HepG2 (cell line): Measurements from ENCODE around the gene COX6A2. TPM values are rescaled to one million over a fixed set of nuclear protein-coding genes. Genes with fewer than 3 reads are reported as not detected.

Source experiments
- ATAC-seq: fragments of 200-7000 bp; cut with Tn5 transposase; 3 replicates; pipeline ENCODE4 v1.9.1; 2020; ENCODE audit warnings: mild to moderate bottlenecking, moderate library complexity
- BruUV-seq: library from RNA; stranded (reverse); fragments of 400-500 nt; replicated peaks from 2 replicates; lab custom pipeline; 2021; lab: Mats Ljungman, UMichigan
- CTCF ChIA-PET: fragments of 300-600 bp; formaldehyde crosslinking; extraction: SDS; loops from one replicate; lab custom pipeline; 2021; ENCODE audit warnings: low total read pairs, inconsistent platforms, low intra/inter-chr PET ratio; lab: Yijun Ruan, JAX
- POLR2A ChIA-PET: fragments of 350-600 bp; sonication (Branson Sonifier 250); formaldehyde crosslinking; loops from one replicate; lab custom pipeline; 2020; ENCODE audit warnings: antibody characterized with exemption, inconsistent platforms; lab: Yijun Ruan, JAX
- DNase-seq: peaks from one replicate; pipeline ENCODE4 v3.0.0-alpha.2; 2015; ENCODE audit warnings: low spot score
- FAIRE-seq: peaks from 3 replicates; lab custom pipeline; 2011; peaks lifted over from hg19 to GRCh38; lab: Jason Lieb, UNC
- H2AFZ ChIP-seq: one replicate; pipeline ENCODE4 v1.6.1; 2011; ENCODE audit warnings: low read length, inconsistent platforms
- H3K27ac ChIP-seq: fragments of 300-600 bp; 3 replicates; pipeline ENCODE4 v1.8.0; 2011; ENCODE audit warnings: mixed run types, mild to moderate bottlenecking, mixed read lengths, low read length, inconsistent platforms; ENCODE audit not compliant: insufficient read depth; ENCODE audit errors: extremely low read length
- H3K27me3 ChIP-seq, 2 experiments: fragments of 200-600 bp in 1 of 2; 2 replicates in 1 of 2; 3 replicates in 1 of 2; pipeline versions ENCODE4 v1.6.0 to v1.8.0; 2011; ENCODE audit warnings: low read length in 2 of 2, mild to moderate bottlenecking in 2 of 2, moderate library complexity in 2 of 2, inconsistent platforms in 1 of 2; ENCODE audit not compliant: insufficient read depth in 2 of 2, control insufficient read depth in 1 of 2
- H3K36me3 ChIP-seq, 2 experiments: fragments of 200-600 bp in 1 of 2; replicated peaks in 1 of 2; 2 replicates in 1 of 2; 3 replicates in 1 of 2; pipeline versions ENCODE4 v1.5.1 to v1.8.0; 2011; ENCODE audit warnings: low read length in 2 of 2, inconsistent platforms in 1 of 2; ENCODE audit not compliant: insufficient read depth in 2 of 2, control insufficient read depth in 1 of 2
- H3K4me1 ChIP-seq: 2 replicates; pipeline ENCODE4 v1.5.1; 2012; ENCODE audit warnings: low read length, inconsistent platforms; ENCODE audit not compliant: insufficient read depth
- H3K4me2 ChIP-seq: 2 replicates; pipeline ENCODE4 v1.6.0; 2011; ENCODE audit warnings: low read depth, low read length, inconsistent platforms
- H3K4me3 ChIP-seq, 3 experiments: fragments of 200-600 bp in 1 of 3; sonication (generic), shearing (Covaris generic) in 1 of 3; replicated peaks in 1 of 3; 2 replicates each; pipeline ENCODE4 v1.5.1; 2011 to 2016; ENCODE audit warnings: low read length in 3 of 3, inconsistent platforms in 2 of 3, low read depth in 2 of 3, mild to moderate bottlenecking in 2 of 3, control low read depth in 1 of 3, mixed read lengths in 1 of 3; ENCODE audit not compliant: insufficient read depth in 1 of 3
- H3K79me2 ChIP-seq: one replicate; pipeline ENCODE4 v1.6.1; 2011; ENCODE audit warnings: low read length, inconsistent platforms; ENCODE audit not compliant: insufficient read depth
- H3K9ac ChIP-seq: 2 replicates; pipeline ENCODE4 v1.6.0; 2011; ENCODE audit warnings: mild to moderate bottlenecking, low read depth, low read length, inconsistent platforms; ENCODE audit not compliant: insufficient read depth
- H3K9me3 ChIP-seq: 2 replicates; pipeline ENCODE4 v1.5.1; 2012; ENCODE audit warnings: mild to moderate bottlenecking, low read length
- H4K20me1 ChIP-seq: 2 replicates; pipeline ENCODE4 v1.6.0; 2011; ENCODE audit warnings: inconsistent platforms, mild to moderate bottlenecking, low read length, moderate library complexity; ENCODE audit not compliant: insufficient read depth
- FOXK1 ChIP-seq: sonication (generic); formaldehyde crosslinking; IDR thresholded peaks from 2 replicates; pipeline ENCODE4 v1.4.0; 2020; ENCODE audit warnings: low read depth, missing genetic modification reagents, borderline replicate concordance
- GLI4 ChIP-seq: sonication (generic); formaldehyde crosslinking; IDR thresholded peaks from 2 replicates; pipeline ENCODE4 v1.5.1; 2020; ENCODE audit warnings: missing genetic modification reagents, mild to moderate bottlenecking, moderate library complexity, borderline replicate concordance
- NFYB ChIP-seq: sonication (generic); formaldehyde crosslinking; IDR thresholded peaks from 2 replicates; pipeline ENCODE4 v1.4.0; 2020; ENCODE audit warnings: missing genetic modification reagents
- SAP130 ChIP-seq: IDR thresholded peaks from 2 replicates; pipeline ENCODE4 v1.6.1; 2016; ENCODE audit warnings: low read depth
- ZFP1 ChIP-seq: IDR thresholded peaks from 2 replicates; pipeline ENCODE4 v1.6.1; 2016
- ZIK1 ChIP-seq: sonication (generic); formaldehyde crosslinking; IDR thresholded peaks from 2 replicates; pipeline ENCODE4 v1.5.0; 2020; ENCODE audit warnings: mild to moderate bottlenecking, low read depth, missing genetic modification reagents, borderline replicate concordance
- ZMAT5 ChIP-seq: sonication (generic); formaldehyde crosslinking; IDR thresholded peaks from 2 replicates; pipeline ENCODE4 v1.5.0; 2020; ENCODE audit warnings: mild to moderate bottlenecking, low read depth, missing genetic modification reagents, borderline replicate concordance
- ZNF17 ChIP-seq: sonication (generic); formaldehyde crosslinking; IDR thresholded peaks from 2 replicates; pipeline ENCODE4 v1.5.0; 2020; ENCODE audit warnings: mild to moderate bottlenecking, missing genetic modification reagents
- ZNF326 ChIP-seq: sonication (generic); formaldehyde crosslinking; IDR thresholded peaks from 2 replicates; pipeline ENCODE4 v1.4.0; 2020; ENCODE audit warnings: missing genetic modification reagents, borderline replicate concordance
- ZNF329 ChIP-seq: sonication (generic); formaldehyde crosslinking; IDR thresholded peaks from 2 replicates; pipeline ENCODE4 v1.9.0; 2021; ENCODE audit warnings: low read depth, mild to moderate bottlenecking, missing genetic modification reagents
- ZNF432 ChIP-seq: sonication (generic); formaldehyde crosslinking; IDR thresholded peaks from 2 replicates; pipeline ENCODE4 v1.5.0; 2020; ENCODE audit warnings: missing genetic modification reagents, mild to moderate bottlenecking, borderline replicate concordance
- ZNF556 ChIP-seq: sonication (generic); formaldehyde crosslinking; IDR thresholded peaks from 2 replicates; pipeline ENCODE4 v1.4.0; 2020; ENCODE audit warnings: mild to moderate bottlenecking, missing genetic modification reagents, borderline replicate concordance
- ZNF839 ChIP-seq: sonication (generic); formaldehyde crosslinking; IDR thresholded peaks from 2 replicates; pipeline ENCODE4 v1.4.0; 2020; ENCODE audit warnings: missing genetic modification reagents, mild to moderate bottlenecking, borderline replicate concordance
- ZSCAN12 ChIP-seq: sonication (generic); formaldehyde crosslinking; IDR thresholded peaks from 2 replicates; pipeline ENCODE4 v1.9.0; 2021; ENCODE audit warnings: mild to moderate bottlenecking, missing genetic modification reagents
- WGBS: methylation state at CpG from one replicate; pipeline ENCODE4 v1.1.6; 2017; ENCODE audit warnings: low lambda C conversion rate; 5-methylcytosine and 5-hydroxymethylcytosine counted together
- in situ Hi-C: cut with HindIII; loops from 2 replicates; pipeline ENCODE4 v1.10.0; 2017; ENCODE audit warnings: low pct_unique_long_range_greater_than_20kb; ENCODE audit not compliant: extremely low pct_ligation_motif_present
- intact Hi-C: fragments of 100-400 bp; cut with micrococcal nuclease; formaldehyde crosslinking; loops from one replicate; pipeline ENCODE4 v1.10.0; 2022; ENCODE audit not compliant: unreplicated experiment
- polyA plus RNA-seq, 8 experiments: library from polyadenylated mRNA; depleted of rRNA in 3 of 8; stranded (reverse) in 7 of 8; unstranded in 1 of 8; fragments of >200 nt; fragmentation: Illumina TruSeq in 4 of 8; extraction: Trizol in 4 of 8; gene quantifications; 2 replicates each; pipeline versions ENCODE4 v1.2.1 to v1.2.3, GENCODE V29; 2011 to 2016; ENCODE audit warnings: low read depth in 4 of 8, missing spikeins in 1 of 8, mixed read lengths in 1 of 8; ENCODE audit not compliant: insufficient read depth in 1 of 8
- total RNA-seq, 5 experiments: library from RNA; depleted of rRNA; stranded (reverse); fragments of >200 nt; fragmentation: Illumina TruSeq; extraction: Trizol; gene quantifications; 2 replicates each; pipeline ENCODE4 v1.2.3, GENCODE V29; 2016; ENCODE audit warnings: low read depth in 1 of 5
- TF ChIP-seq, protein P1 (sequence below): IDR thresholded peaks from 2 replicates; pipeline ENCODE4 v1.6.1; 2018; ENCODE audit warnings: missing genetic modification reagents
- TF ChIP-seq, protein P2 (sequence below): sonication (generic); formaldehyde crosslinking; IDR thresholded peaks from 2 replicates; pipeline ENCODE4 v1.5.1; 2020; ENCODE audit warnings: missing genetic modification reagents, mild to moderate bottlenecking, borderline replicate concordance
- TF ChIP-seq, protein P3 (sequence below): sonication (generic); formaldehyde crosslinking; conservative IDR thresholded peaks from 2 replicates; pipeline ENCODE4 v1.5.0; 2020; ENCODE audit warnings: missing genetic modification reagents

The COX6A2 gene
- total and polyA plus RNA-seq, 2 of the 13 experiments (the other 11 are each of a cell fraction or from before 2014, with no cell fraction given) = not detected

- DNase-seq (peak; percentile 93), FAIRE-seq (peak; percentile 95), ATAC-seq (peak; percentile 91)
- Histone ChIP-seq H3K4me2 (peak overlapping the region; percentile 100), H3K4me3 (peak overlapping the region; percentile 71 to 94 (median 92)), H2AFZ (no peak overlapping the region), H3K79me2 (no peaks in the 10 kb centered on the region), H3K27me3 (peaks cover 0 to 19% of the 10 kb centered on the region in 2 experiments; a peak in 3 of 5 replicates), H3K4me1 (peaks cover 74% of the 10 kb centered on the region), H3K9me3 (no peaks in the 10 kb centered on the region), H3K36me3 (no peaks in the 10 kb centered on the region), H4K20me1 (no peaks in the 10 kb centered on the region), H3K27ac (peak overlapping the region; percentile 80), H3K9ac (peak overlapping the region; percentile 74)
- ChIA-PET POLR2A (interaction anchor here (0.6 to 5.0 kb wide), 20 partner anchors 8 to 396 kb away, joined by 3 to 110 read pairs (median 5); partner anchors contain the start of genes ARMC5, FUS, KAT8 and RUSF1), CTCF (interaction anchor here (1.1 to 1.3 kb wide), 2 partner anchors 19 to 20 kb away, joined by 3 read pairs; no protein-coding TSS in a partner anchor)
- BruUV-seq = no TSS peak
- in situ Hi-C loops (no loop called here), intact Hi-C loops (loop anchor here (1.0 to 5.0 kb wide), 3 partner anchors 18 to 220 kb away; partner anchors contain the start of genes ARMC5 and RUSF1)
- WGBS = 1% methylated on average over 36 of the region's 67 CpGs
- TF ChIP-seq FOXK1 (peak; percentile 51), NFYB (peak; percentile 50; the same call in 1 of the 2 replicates), ZNF556 (CRISPR knock-in tag) (peak; percentile 83; the same call in 1 of the 2 replicates), ZNF326 (CRISPR knock-in tag) (no peak), ZNF17 (CRISPR knock-in tag) (no peak), ZFP1 (CRISPR knock-in tag) (peak; percentile 25; the same call in 1 of the 2 replicates), ZSCAN12 (CRISPR knock-in tag) (no peak), GLI4 (CRISPR knock-in tag) (peak; percentile 52; the same call in 1 of the 2 replicates), ZIK1 (CRISPR knock-in tag) (no peak), SAP130 (CRISPR knock-in tag) (peak; percentile 82), ZNF839 (CRISPR knock-in tag) (peak; percentile 91), ZMAT5 (CRISPR knock-in tag) (no peak), ZNF432 (CRISPR knock-in tag) (no peak), ZNF329 (CRISPR knock-in tag) (no peak; the same call in none of the 2 replicates)
- TF ChIP-seq, protein P1, sequence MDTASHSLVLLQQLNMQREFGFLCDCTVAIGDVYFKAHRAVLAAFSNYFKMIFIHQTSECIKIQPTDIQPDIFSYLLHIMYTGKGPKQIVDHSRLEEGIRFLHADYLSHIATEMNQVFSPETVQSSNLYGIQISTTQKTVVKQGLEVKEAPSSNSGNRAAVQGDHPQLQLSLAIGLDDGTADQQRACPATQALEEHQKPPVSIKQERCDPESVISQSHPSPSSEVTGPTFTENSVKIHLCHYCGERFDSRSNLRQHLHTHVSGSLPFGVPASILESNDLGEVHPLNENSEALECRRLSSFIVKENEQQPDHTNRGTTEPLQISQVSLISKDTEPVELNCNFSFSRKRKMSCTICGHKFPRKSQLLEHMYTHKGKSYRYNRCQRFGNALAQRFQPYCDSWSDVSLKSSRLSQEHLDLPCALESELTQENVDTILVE (CRISPR knock-in tag) = peak; percentile 42; the same call in 1 of the 2 replicates
- TF ChIP-seq, protein P2, sequence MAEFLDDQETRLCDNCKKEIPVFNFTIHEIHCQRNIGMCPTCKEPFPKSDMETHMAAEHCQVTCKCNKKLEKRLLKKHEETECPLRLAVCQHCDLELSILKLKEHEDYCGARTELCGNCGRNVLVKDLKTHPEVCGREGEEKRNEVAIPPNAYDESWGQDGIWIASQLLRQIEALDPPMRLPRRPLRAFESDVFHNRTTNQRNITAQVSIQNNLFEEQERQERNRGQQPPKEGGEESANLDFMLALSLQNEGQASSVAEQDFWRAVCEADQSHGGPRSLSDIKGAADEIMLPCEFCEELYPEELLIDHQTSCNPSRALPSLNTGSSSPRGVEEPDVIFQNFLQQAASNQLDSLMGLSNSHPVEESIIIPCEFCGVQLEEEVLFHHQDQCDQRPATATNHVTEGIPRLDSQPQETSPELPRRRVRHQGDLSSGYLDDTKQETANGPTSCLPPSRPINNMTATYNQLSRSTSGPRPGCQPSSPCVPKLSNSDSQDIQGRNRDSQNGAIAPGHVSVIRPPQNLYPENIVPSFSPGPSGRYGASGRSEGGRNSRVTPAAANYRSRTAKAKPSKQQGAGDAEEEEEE (CRISPR knock-in tag) = 0 out of 2 replicates have a peak, but pooled peaks have one; percentile 28
- TF ChIP-seq, protein P3, sequence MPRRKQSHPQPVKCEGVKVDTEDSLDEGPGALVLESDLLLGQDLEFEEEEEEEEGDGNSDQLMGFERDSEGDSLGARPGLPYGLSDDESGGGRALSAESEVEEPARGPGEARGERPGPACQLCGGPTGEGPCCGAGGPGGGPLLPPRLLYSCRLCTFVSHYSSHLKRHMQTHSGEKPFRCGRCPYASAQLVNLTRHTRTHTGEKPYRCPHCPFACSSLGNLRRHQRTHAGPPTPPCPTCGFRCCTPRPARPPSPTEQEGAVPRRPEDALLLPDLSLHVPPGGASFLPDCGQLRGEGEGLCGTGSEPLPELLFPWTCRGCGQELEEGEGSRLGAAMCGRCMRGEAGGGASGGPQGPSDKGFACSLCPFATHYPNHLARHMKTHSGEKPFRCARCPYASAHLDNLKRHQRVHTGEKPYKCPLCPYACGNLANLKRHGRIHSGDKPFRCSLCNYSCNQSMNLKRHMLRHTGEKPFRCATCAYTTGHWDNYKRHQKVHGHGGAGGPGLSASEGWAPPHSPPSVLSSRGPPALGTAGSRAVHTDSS (CRISPR knock-in tag) = 0 out of 2 replicates have a peak, but pooled peaks have one; percentile 37
These were observed 49.4 kb upstream of the COX6A2 start for GRCh38 chr16:31477220-31478216.
